Head of caudate nucleus (tissue), 42 donors: Measurements from ENCODE around the gene ST6GAL1.
"Not testable (repeated sequence)": the region's sequence is repeated elsewhere in the genome, so short reads cannot be mapped to it uniquely, and the experiment has no call there.

Source experiments
- DNase-seq, 42 donors: peaks; one replicate each; pipeline versions ENCODE4 v3.0.0 to v3.0.0-alpha.2; 2020 to 2021; ENCODE audit warnings: mixed read lengths in 7 of 42
- intact Hi-C: fragments of 100-400 bp; cut with DNase I; formaldehyde crosslinking; loops from one replicate; pipeline ENCODE4 v1.15.0; 2022

ST6GAL1 gene

GRCh38 chr3:186963636-186964035 lies 33.3 kb downstream of the ST6GAL1 start:
- DNase-seq: no peak
- intact Hi-C loops: no loop called here

- no peak for DNase-seq
- intact Hi-C loops: no loop called here
Observed at GRCh38 chr3:186964071-186964470, 33.7 kb downstream of the ST6GAL1 start.

GRCh38 chr3:186964616-186965015 lies 34.3 kb downstream of the ST6GAL1 start:
- intact Hi-C loops: no loop called here
- no peak for DNase-seq

GRCh38 chr3:186965141-186965879 lies 35.0 kb downstream of the ST6GAL1 start:
- intact Hi-C loops: no loop called here
- DNase-seq: peak in 2 of 42 donors; percentile 36 to 49

GRCh38 chr3:186966406-186966805 lies 36.1 kb downstream of the ST6GAL1 start:
- DNase-seq: peak in 10 of 42 donors; percentile 25 to 67 (median 45)
- intact Hi-C loops: no loop called here

GRCh38 chr3:186967236-186967635 lies 36.9 kb downstream of the ST6GAL1 start:
- DNase-seq, intact Hi-C loops: not testable (repeated sequence)

GRCh38 chr3:186967686-186968085 lies 37.4 kb downstream of the ST6GAL1 start:
- intact Hi-C loops: no loop called here
- DNase-seq: peak in 16 of 42 donors; percentile 19 to 57 (median 37)

GRCh38 chr3:186969607-186970006 lies 39.3 kb downstream of the ST6GAL1 start:
- DNase-seq: no peak
- intact Hi-C loops: no loop called here

GRCh38 chr3:186971106-186971505 lies 40.8 kb downstream of the ST6GAL1 start:
- intact Hi-C loops: not testable (repeated sequence)

GRCh38 chr3:186971578-186971977 lies 41.3 kb downstream of the ST6GAL1 start:
- intact Hi-C loops: no loop called here
- peak in 6 of 42 donors; percentile 23 to 65 (median 44) for DNase-seq

More at GRCh38 chr3:186971106-186971505, 40.8 kb downstream of the ST6GAL1 start:
- DNase-seq: not testable (repeated sequence)

GRCh38 chr3:186973702-186974101 lies 43.4 kb downstream of the ST6GAL1 start:
- intact Hi-C loops: no loop called here

GRCh38 chr3:186974824-186975313 lies 44.5 kb downstream of the ST6GAL1 start:
- no peak for DNase-seq
- intact Hi-C loops: no loop called here

More at GRCh38 chr3:186973702-186974101, 43.4 kb downstream of the ST6GAL1 start:
- no peak for DNase-seq

GRCh38 chr3:186975726-186976125 lies 45.4 kb downstream of the ST6GAL1 start:
- no peak for DNase-seq
- intact Hi-C loops: no loop called here

GRCh38 chr3:186976837-186977750 lies 46.8 kb downstream of the ST6GAL1 start:
- peak in 35 of 42 donors; percentile 8 to 79 (median 48) for DNase-seq
- intact Hi-C loops: no loop called here

- intact Hi-C loops: no loop called here
- no peak for DNase-seq
Observed at GRCh38 chr3:186978712-186979111, 48.4 kb downstream of the ST6GAL1 start.

GRCh38 chr3:186979852-186980251 lies 49.5 kb downstream of the ST6GAL1 start:
- intact Hi-C loops: no loop called here
- DNase-seq: no peak

- intact Hi-C loops: no loop called here
- DNase-seq: peak in 1 of 42 donors; percentile 23
Observed at GRCh38 chr3:186980989-186981388, 50.7 kb downstream of the ST6GAL1 start.

GRCh38 chr3:186983659-186984058 lies 53.3 kb downstream of the ST6GAL1 start:
- intact Hi-C loops: no loop called here
- no peak for DNase-seq

GRCh38 chr3:186984064-186984463 lies 53.7 kb downstream of the ST6GAL1 start:
- intact Hi-C loops: no loop called here
- peak in 1 of 42 donors; percentile 18 for DNase-seq
